DMS153 (cell line): ENCODE data around the gene SAP30BP.
A peak's percentile ranks its signal among the peaks of the same experiment; 100 is the strongest.

Experiments used
- DNase-seq: peaks from one replicate; lab custom pipeline; 2025; lab: John Stamatoyannopoulos, UW

Gene SAP30BP

GRCh38 chr17:75666959-75667790 is at the start of gene SAP30BP, which contains the start of gene RECQL5:
SAP30BP (plus strand) TSS chr17:75667338; CDS start chr17:75667373, 35 bp downstream.
RECQL5 (minus strand) TSS chr17:75667154; CDS start chr17:75666557, 597 bp downstream.
- DNase-seq: peak; percentile 97

- DNase-seq: no peak
Observed at GRCh38 chr17:75617675-75618074, 49.5 kb upstream of the SAP30BP start.

DNA sequence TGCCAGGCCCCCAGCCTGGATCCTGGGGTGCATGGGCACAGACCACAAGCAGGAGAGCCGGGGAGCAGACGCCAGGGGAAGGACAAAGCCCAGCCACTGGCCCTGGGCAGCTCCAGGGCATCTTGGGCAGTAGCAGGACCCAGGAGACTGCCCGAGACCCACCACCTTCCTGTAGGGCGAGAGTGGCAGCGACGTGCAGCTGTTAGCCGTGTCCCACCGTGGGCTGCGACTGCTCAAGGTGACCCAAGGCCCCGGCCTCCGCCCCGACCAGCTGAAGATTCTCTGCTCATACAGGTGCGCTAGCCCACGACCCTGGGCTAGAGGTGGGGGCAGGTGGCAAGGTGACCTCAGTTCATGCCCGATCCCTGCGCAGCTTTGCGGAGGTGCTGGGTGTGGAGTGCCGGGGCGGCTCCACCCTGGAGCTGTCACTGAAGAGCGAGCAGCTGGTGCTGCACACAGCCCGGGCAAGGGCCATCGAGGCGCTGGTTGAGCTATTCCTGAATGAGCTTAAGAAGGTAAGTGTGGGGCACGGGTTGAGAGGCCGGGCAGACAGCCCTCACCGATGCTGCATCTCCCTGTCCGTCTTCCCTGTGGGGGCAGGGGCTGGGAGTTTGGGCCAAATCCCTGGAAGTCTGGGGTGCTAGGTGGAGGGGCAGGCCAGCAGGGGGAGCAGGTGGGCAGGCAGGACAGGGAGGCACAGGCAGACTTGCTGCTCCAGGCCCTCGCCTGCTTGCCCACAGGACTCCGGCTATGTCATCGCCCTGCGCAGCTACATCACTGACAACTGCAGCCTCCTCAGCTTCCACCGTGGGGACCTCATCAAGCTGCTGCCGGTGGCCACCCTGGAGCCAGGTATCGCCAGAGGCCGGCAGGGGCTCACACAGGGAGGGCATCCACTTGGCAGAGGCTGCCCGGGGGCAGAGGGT is 47.4 kb upstream of the SAP30BP start:
- DNase-seq: peak; percentile 33

DNA sequence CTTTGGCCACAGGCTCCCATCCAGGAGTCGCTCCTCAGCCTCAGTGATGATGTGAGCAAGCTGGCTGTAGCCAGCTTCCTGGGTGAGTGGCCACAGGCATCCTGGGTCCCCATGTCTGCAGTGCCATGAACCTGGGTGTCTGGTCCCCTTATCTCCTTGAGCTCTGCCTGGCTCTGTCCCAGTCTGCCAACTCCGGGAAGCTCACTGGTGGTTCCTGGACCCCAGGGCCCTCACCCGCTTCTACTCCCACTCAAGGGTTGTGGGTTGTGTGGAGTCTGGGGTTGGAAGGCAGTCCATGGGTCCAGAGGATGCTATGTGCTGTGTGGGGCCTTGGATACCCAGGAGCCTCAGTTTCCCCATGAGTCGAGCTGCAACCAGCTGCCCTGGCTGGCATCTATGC is 45.6 kb upstream of the SAP30BP start:
- no peak for DNase-seq

- no peak for DNase-seq
Observed at GRCh38 chr17:75622076-75622475, 45.1 kb upstream of the SAP30BP start.

GRCh38 chr17:75622771-75623273 is 44.3 kb upstream of the SAP30BP start:
- DNase-seq: no peak

GRCh38 chr17:75623386-75623785 is 43.8 kb upstream of the SAP30BP start:
- DNase-seq: no peak

- DNase-seq: no peak
Observed at GRCh38 chr17:75624021-75624420, 43.1 kb upstream of the SAP30BP start.

- no peak for DNase-seq
Observed at GRCh38 chr17:75624714-75625345, 42.3 kb upstream of the SAP30BP start.

GRCh38 chr17:75625813-75626486 is 41.2 kb upstream of the SAP30BP start:
- DNase-seq: no peak

DNA sequence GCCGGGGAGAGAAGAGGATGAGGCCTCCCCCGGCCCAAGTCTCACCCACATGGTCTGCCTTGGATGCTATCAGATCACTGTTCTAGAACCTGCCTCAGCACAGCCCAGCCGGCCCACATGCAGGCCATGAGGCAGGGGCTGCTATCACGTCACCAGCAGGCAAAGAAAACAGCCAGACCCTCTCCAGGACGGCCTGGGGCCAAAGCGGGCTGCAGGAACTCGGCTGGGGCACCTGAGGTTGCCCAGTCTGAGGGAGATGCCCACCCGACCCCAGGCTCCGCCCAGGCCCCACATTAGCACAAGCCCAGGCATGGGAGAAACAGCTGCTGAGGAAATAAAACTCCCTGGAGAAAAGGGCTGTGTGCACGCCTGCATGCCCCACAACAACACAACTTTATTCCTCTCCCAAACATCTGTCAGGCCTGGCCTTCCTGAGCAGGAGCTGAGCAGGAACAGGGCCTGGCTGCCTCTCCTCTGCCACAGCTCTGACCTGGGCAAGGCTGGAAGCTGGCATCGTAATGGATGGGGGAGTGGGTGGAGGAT is 40.6 kb upstream of the SAP30BP start:
- DNase-seq: no peak

GRCh38 chr17:75627094-75627493 is 40.0 kb upstream of the SAP30BP start:
- no peak for DNase-seq

DNA sequence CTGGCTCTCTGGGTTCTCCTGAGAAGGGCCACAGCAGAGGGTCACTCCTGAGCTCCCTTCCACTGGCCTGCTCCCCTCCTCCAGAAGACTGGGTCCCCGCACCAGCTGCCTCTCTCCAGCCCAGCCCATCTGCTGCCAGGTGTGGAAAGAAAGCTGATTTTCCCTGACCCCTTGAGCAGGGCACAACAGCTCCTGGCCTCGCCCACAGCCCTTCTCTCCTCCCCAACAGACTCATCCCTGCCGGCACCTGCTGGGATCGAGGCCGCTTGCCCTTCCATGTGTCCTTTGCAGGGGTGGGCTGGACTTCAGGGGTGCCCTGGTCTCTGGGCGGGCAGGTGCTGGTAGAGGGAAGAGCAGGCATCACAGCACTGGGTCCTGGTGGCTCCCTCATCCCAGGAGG is 38.7 kb upstream of the SAP30BP start:
- DNase-seq: no peak

GRCh38 chr17:75629157-75629556 is 38.0 kb upstream of the SAP30BP start:
- DNase-seq: no peak

GRCh38 chr17:75630071-75630917 is 36.8 kb upstream of the SAP30BP start:
- no peak for DNase-seq

- no peak for DNase-seq
Observed at GRCh38 chr17:75631353-75631752, 35.8 kb upstream of the SAP30BP start.

- no peak for DNase-seq
Observed at GRCh38 chr17:75632428-75632827, 34.7 kb upstream of the SAP30BP start.

DNA sequence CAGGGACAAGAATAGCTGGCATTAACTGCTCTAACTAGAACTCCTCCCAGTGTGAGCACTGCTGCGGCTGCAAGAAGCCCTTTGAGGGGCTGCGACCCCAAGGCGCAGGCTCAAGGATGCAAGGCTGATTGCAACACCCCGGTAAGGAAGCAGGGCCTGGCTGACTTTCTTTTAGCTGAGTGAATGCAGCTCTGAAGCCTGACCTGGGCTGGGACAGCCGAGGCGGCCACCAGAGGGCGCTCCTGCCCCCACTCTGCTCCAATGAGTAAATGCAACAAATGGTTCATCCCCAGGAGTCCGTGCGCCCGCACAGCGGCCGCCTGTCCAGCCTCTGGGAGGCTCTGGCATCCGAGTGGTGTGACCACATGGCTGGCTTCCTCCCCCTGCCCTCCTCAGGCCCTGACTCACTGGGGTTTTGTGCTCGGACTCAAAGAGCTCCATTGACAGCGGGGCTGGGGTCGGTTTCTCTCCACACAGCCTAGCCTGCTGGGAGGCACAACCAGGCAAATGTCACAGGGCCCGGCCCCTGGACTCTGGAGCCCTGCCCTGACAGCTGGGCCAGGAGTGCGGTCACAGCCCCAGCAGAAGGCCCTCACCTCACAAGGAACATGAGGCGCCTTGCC is 34.2 kb upstream of the SAP30BP start, which contains the start of gene SMIM5:
Gene SMIM5, plus strand, starts transcription at position 572 of the 623 bp plus-strand sequence. CDS start 6,768 bp downstream, outside the sequence.
- DNase-seq: peak; percentile 46
